ENCODE measurements around the gene FBXO2.

DNA sequence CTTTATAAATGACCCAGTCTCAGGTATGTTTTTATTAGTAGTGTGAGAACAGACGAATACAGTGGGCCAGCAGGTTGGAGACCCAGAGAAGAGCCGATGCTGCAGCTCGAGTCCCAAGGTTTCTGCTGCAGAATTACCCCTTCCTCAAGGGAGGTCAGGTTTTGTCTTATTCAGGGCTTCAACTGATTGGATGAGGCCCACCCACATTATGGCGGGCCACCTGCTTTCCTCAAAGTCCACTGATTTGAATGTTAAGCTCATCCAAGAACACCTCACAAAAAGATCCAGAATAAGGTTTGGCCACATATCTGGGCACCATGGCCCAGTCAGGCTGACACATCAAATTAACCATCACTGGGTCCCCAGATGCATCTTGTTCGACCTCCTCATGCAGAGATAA is 40.9 kb downstream of the FBXO2 start:
- TF ChIP-seq, protein P1, sequence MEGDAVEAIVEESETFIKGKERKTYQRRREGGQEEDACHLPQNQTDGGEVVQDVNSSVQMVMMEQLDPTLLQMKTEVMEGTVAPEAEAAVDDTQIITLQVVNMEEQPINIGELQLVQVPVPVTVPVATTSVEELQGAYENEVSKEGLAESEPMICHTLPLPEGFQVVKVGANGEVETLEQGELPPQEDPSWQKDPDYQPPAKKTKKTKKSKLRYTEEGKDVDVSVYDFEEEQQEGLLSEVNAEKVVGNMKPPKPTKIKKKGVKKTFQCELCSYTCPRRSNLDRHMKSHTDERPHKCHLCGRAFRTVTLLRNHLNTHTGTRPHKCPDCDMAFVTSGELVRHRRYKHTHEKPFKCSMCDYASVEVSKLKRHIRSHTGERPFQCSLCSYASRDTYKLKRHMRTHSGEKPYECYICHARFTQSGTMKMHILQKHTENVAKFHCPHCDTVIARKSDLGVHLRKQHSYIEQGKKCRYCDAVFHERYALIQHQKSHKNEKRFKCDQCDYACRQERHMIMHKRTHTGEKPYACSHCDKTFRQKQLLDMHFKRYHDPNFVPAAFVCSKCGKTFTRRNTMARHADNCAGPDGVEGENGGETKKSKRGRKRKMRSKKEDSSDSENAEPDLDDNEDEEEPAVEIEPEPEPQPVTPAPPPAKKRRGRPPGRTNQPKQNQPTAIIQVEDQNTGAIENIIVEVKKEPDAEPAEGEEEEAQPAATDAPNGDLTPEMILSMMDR (IDR thresholded peaks at IDR 0.05; ENCODE audit: low read length), result no peak
- TF ChIP-seq EZH2phosphoT487 (IDR thresholded peaks at IDR 0.05; ENCODE audit: low read length) (no peak), EZH2 (optimal IDR thresholded peaks at IDR 0.05; ENCODE audit: low read depth, low read length) (no peak)

Measured in MM.1S (cell line).